CD4-positive, alpha-beta T cell (primary cell): Measurements from ENCODE around the gene AGAP1. TPM values are rescaled to one million over a fixed set of nuclear protein-coding genes. Genes with fewer than 3 reads are reported as not detected.

Source experiments
- ATAC-seq: fragments of 200-7000 bp; cut with Tn5 transposase; one replicate; pipeline ENCODE4 v1.10.0; 2022; ENCODE audit warnings: mild to moderate bottlenecking; ENCODE audit not compliant: poor library complexity
- CTCF ChIA-PET: fragments of 350-600 bp; sonication (Branson Sonifier 250); formaldehyde crosslinking; loops from one replicate; lab custom pipeline; 2021; ENCODE audit warnings: antibody characterized with exemption, inconsistent platforms; lab: Charles Lee
- POLR2A ChIA-PET: fragments of 350-600 bp; sonication (Branson Sonifier 250); formaldehyde crosslinking; loops from one replicate; lab custom pipeline; 2021; ENCODE audit warnings: antibody characterized with exemption, inconsistent platforms; lab: Charles Lee
- DNase-seq, 14 experiments: peaks; one replicate each; pipeline ENCODE4 v3.0.0-alpha.2; 2013 to 2020; ENCODE audit warnings: mixed read lengths in 2 of 14
- H3K27ac ChIP-seq, 2 donors: one replicate each; pipeline versions ENCODE4 v1.5.1 to v1.7.0; 2013; ENCODE audit warnings: low read length in 2 of 2, low read depth in 1 of 2, mild to moderate bottlenecking in 1 of 2
- H3K27me3 ChIP-seq, 2 experiments: 1 replicate in 1 of 2; 2 replicates in 1 of 2; pipeline versions ENCODE4 v1.6.1 to v1.7.0; 2013; ENCODE audit warnings: low read length in 2 of 2, control low read depth in 1 of 2, mild to moderate bottlenecking in 1 of 2, moderate library complexity in 1 of 2; ENCODE audit not compliant: insufficient read depth in 2 of 2, control insufficient read depth in 1 of 2
- H3K36me3 ChIP-seq: one replicate; pipeline ENCODE4 v1.6.1; 2013; ENCODE audit warnings: low read length, control low read depth; ENCODE audit not compliant: insufficient read depth
- H3K4me1 ChIP-seq: one replicate; pipeline ENCODE4 v1.6.1; 2013; ENCODE audit warnings: low read length, control low read depth; ENCODE audit not compliant: insufficient read depth
- H3K4me3 ChIP-seq: one replicate; pipeline ENCODE4 v1.5.1; 2013; ENCODE audit warnings: mild to moderate bottlenecking, low read length, moderate library complexity
- H3K9me3 ChIP-seq, 2 experiments: 1 replicate in 1 of 2; 2 replicates in 1 of 2; pipeline versions ENCODE4 v1.6.1 to v1.7.0; 2013; ENCODE audit warnings: low read length in 2 of 2, mild to moderate bottlenecking in 2 of 2, control low read depth in 1 of 2, moderate library complexity in 1 of 2; ENCODE audit not compliant: control insufficient read depth in 1 of 2, insufficient read depth in 1 of 2
- H3K27ac Mint-ChIP-seq: one replicate; pipeline ENCODE4 v1.8.0; 2020; ENCODE audit warnings: mixed read lengths
- H3K27me3 Mint-ChIP-seq: one replicate; pipeline ENCODE4 v1.8.0; 2021; ENCODE audit warnings: mixed read lengths
- H3K36me3 Mint-ChIP-seq: one replicate; pipeline ENCODE4 v1.8.0; 2021; ENCODE audit warnings: low read depth, mixed read lengths
- H3K4me1 Mint-ChIP-seq: one replicate; pipeline ENCODE4 v1.8.0; 2021; ENCODE audit warnings: low read depth, mixed read lengths
- H3K4me3 Mint-ChIP-seq: one replicate; pipeline ENCODE4 v1.8.0; 2020; ENCODE audit warnings: mild to moderate bottlenecking, mixed read lengths
- H3K9me3 Mint-ChIP-seq: one replicate; pipeline ENCODE4 v1.8.0; 2020; ENCODE audit warnings: mixed read lengths
- intact Hi-C, 2 experiments: fragments of 100-400 bp; cut with DNase I in 1 of 2; cut with micrococcal nuclease in 1 of 2; formaldehyde crosslinking; loops; one replicate each; pipeline versions ENCODE4 v1.15.1 to v1.9.0; 2023 to 2025; cut with DNase I, micrococcal nuclease
- total RNA-seq, 174 experiments: library from RNA in 2 of 174; stranded (reverse) in 2 of 174; gene quantifications; one replicate each; pipeline ENCODE4 v1.2.3 and lab custom pipeline; 2021 to 2026
- TF ChIP-seq, protein P1 (sequence below): fragments of 200-600 bp; IDR thresholded peaks from one replicate; pipeline ENCODE4 v1.8.0; 2022; ENCODE audit warnings: antibody characterized with exemption, mild to moderate bottlenecking

Gene AGAP1
- total RNA-seq, 2 experiments from 2014 or later: 2.6 to 3.1 TPM

- ATAC-seq (no peak), DNase-seq (no peak)
- H3K27ac ChIP-seq: no peak overlapping the region
- H3K36me3 Mint-ChIP-seq: no peaks in the 10 kb centered on the region
- no peaks in the 10 kb centered on the region for H3K36me3 ChIP-seq
- no peaks in the 10 kb centered on the region for H3K9me3 ChIP-seq
- H3K27ac Mint-ChIP-seq: no peak overlapping the region
- no peak overlapping the region for H3K4me3 ChIP-seq
- H3K27me3 Mint-ChIP-seq: peaks cover 6% of the 10 kb centered on the region
- intact Hi-C loops: no loop called here
- H3K9me3 Mint-ChIP-seq: no peaks in the 10 kb centered on the region
- no peak overlapping the region for H3K4me3 Mint-ChIP-seq
- no peaks in the 10 kb centered on the region for H3K4me1 ChIP-seq
- H3K27me3 ChIP-seq: no peaks in the 10 kb centered on the region
- H3K4me1 Mint-ChIP-seq: no peaks in the 10 kb centered on the region
- ChIA-PET POLR2A (no interaction called here), CTCF (no interaction called here)
- TF ChIP-seq, protein P1, sequence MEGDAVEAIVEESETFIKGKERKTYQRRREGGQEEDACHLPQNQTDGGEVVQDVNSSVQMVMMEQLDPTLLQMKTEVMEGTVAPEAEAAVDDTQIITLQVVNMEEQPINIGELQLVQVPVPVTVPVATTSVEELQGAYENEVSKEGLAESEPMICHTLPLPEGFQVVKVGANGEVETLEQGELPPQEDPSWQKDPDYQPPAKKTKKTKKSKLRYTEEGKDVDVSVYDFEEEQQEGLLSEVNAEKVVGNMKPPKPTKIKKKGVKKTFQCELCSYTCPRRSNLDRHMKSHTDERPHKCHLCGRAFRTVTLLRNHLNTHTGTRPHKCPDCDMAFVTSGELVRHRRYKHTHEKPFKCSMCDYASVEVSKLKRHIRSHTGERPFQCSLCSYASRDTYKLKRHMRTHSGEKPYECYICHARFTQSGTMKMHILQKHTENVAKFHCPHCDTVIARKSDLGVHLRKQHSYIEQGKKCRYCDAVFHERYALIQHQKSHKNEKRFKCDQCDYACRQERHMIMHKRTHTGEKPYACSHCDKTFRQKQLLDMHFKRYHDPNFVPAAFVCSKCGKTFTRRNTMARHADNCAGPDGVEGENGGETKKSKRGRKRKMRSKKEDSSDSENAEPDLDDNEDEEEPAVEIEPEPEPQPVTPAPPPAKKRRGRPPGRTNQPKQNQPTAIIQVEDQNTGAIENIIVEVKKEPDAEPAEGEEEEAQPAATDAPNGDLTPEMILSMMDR: no peak
These were observed 355.1 kb downstream of the AGAP1 start for GRCh38 chr2:235848946-235849345.

DNA sequence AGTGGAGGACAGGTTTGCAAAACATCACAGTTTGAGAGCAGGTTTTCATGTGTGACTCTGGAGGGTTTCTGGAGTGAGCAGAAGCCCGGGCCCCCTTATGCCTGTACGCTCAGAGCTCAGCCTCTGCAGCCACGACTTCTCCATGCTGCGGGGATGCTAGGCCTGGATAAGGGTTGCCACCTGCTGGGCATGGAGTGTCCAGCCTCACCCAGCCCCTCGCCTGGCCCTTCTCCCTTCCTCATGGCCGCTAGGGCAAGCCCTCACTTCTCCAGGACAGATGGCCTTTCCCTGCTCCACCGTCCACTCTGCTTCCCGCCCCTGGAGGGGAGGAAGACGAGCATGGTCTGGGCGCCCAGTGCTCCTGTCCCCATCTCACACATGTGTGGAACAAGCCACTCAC lies 355.6 kb downstream of the AGAP1 start:
- ChIA-PET CTCF (no interaction called here), POLR2A (no interaction called here)
- no peaks in the 10 kb centered on the region for H3K4me1 ChIP-seq
- no peak overlapping the region for H3K27ac ChIP-seq
- DNase-seq (no peak), ATAC-seq (no peak)
- H3K36me3 Mint-ChIP-seq: no peaks in the 10 kb centered on the region
- no peak overlapping the region for H3K4me3 ChIP-seq
- no peaks in the 10 kb centered on the region for H3K27me3 ChIP-seq
- no peak overlapping the region for H3K27ac Mint-ChIP-seq
- H3K4me3 Mint-ChIP-seq: no peak overlapping the region
- H3K36me3 ChIP-seq: no peaks in the 10 kb centered on the region
- intact Hi-C loops: no loop called here
- H3K27me3 Mint-ChIP-seq: peaks cover 5% of the 10 kb centered on the region
- no peaks in the 10 kb centered on the region for H3K9me3 Mint-ChIP-seq
- no peaks in the 10 kb centered on the region for H3K4me1 Mint-ChIP-seq
- peaks cover 0 to 3% of the 10 kb centered on the region in 2 experiments for H3K9me3 ChIP-seq
- TF ChIP-seq, protein P1: no peak

DNA sequence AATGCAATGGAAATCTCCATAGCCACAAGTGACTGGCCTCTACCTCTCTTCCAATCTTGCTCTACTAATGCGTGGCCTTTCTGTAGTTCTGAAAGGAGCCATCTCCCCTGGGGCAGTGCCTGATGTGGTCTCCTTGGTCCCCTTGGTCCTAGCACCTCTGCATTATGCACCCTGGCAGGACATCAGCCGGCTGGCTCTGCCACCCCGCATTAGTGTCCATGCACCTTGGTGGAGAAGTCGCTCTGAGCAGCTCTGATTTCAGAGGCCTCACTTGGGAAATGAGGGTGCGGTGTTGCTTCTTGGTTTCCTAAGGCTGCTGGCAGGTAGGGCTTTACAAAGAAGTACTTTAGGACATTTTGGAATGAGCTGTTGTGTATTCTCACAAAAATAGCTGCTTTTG lies 356.4 kb downstream of the AGAP1 start:
- Mint-ChIP-seq H3K4me3 (no peak overlapping the region), H3K4me1 (no peaks in the 10 kb centered on the region), H3K36me3 (no peaks in the 10 kb centered on the region), H3K9me3 (no peaks in the 10 kb centered on the region), H3K27ac (no peak overlapping the region), H3K27me3 (no peaks in the 10 kb centered on the region)
- intact Hi-C loops: no loop called here
- no peak for ATAC-seq
- DNase-seq: no peak
- ChIA-PET POLR2A (no interaction called here), CTCF (no interaction called here)
- TF ChIP-seq, protein P1: no peak
- Histone ChIP-seq H3K36me3 (no peaks in the 10 kb centered on the region), H3K4me1 (no peaks in the 10 kb centered on the region), H3K4me3 (no peak overlapping the region), H3K27me3 (no peaks in the 10 kb centered on the region), H3K9me3 (peaks cover 0 to 4% of the 10 kb centered on the region in 2 experiments), H3K27ac (no peak overlapping the region)
